Activated CD8-positive, alpha-beta memory T cell treated with anti-CD3 and anti-CD28 coated beads, Interleukin-2, amount 50 U/mL, for 4 hours (primary cell): ENCODE measurements around the gene ZNF423.

Experiments
- DNase-seq: peaks from one replicate; pipeline ENCODE4 v3.0.0-alpha.2; 2020

Gene ZNF423

GRCh38 chr16:49780433-49780832 is 75.5 kb downstream of the ZNF423 start:
- DNase-seq, result no peak

- no peak for DNase-seq
These were observed 75.9 kb downstream of the ZNF423 start for GRCh38 chr16:49779979-49780378.

- no peak for DNase-seq
These were observed 77.5 kb downstream of the ZNF423 start for GRCh38 chr16:49778202-49778930.

- DNase-seq, result no peak
These were observed 79.2 kb downstream of the ZNF423 start for GRCh38 chr16:49776734-49777133.

GRCh38 chr16:49776085-49776595 is 79.8 kb downstream of the ZNF423 start:
- no peak for DNase-seq

- DNase-seq, result no peak
These were observed 80.3 kb downstream of the ZNF423 start for GRCh38 chr16:49775581-49775980.

GRCh38 chr16:49775018-49775417 is 80.9 kb downstream of the ZNF423 start:
- DNase-seq, result no peak

GRCh38 chr16:49773534-49774475 is 82.1 kb downstream of the ZNF423 start:
- no peak for DNase-seq

- no peak for DNase-seq
These were observed 87.9 kb downstream of the ZNF423 start for GRCh38 chr16:49767998-49768397.

GRCh38 chr16:49767414-49767813 is 88.5 kb downstream of the ZNF423 start:
- no peak for DNase-seq

- no peak for DNase-seq
These were observed 89.7 kb downstream of the ZNF423 start for GRCh38 chr16:49766225-49766624.

GRCh38 chr16:49763826-49764225 is 92.1 kb downstream of the ZNF423 start:
- DNase-seq, result no peak

- no peak for DNase-seq
These were observed 95.1 kb downstream of the ZNF423 start for GRCh38 chr16:49760815-49761214.

GRCh38 chr16:49757559-49758069 is 98.3 kb downstream of the ZNF423 start:
- DNase-seq, result no peak

GRCh38 chr16:49756775-49757558 is 98.9 kb downstream of the ZNF423 start:
- DNase-seq, result no peak

GRCh38 chr16:49755716-49756505 is 100.0 kb downstream of the ZNF423 start:
- no peak for DNase-seq

- DNase-seq, result no peak
These were observed 100.6 kb downstream of the ZNF423 start for GRCh38 chr16:49755313-49755620.

GRCh38 chr16:49754495-49755312 is 101.2 kb downstream of the ZNF423 start:
- DNase-seq, result no peak

- no peak for DNase-seq
These were observed 105.4 kb downstream of the ZNF423 start for GRCh38 chr16:49750341-49751000.

- no peak for DNase-seq
These were observed 106.1 kb downstream of the ZNF423 start for GRCh38 chr16:49749816-49750215.

- no peak for DNase-seq
These were observed 107.6 kb downstream of the ZNF423 start for GRCh38 chr16:49748322-49748721.
